Keratinocyte (primary cell): ENCODE results near the gene FLNC.

Experiments used
- EZH2 ChIP-seq: IDR thresholded peaks from one replicate; pipeline ENCODE4 v1.6.1; 2012; ENCODE audit warnings: inconsistent platforms, mild to moderate bottlenecking, low read length, moderate library complexity
- TF ChIP-seq, protein P1 (sequence below), 3 experiments: IDR thresholded peaks in 1 of 3; conservative IDR thresholded peaks in 1 of 3; optimal IDR thresholded peaks in 1 of 3; 2 replicates in 2 of 3; 3 replicates in 1 of 3; pipeline versions ENCODE3 to v1.5.1; 2011; ENCODE audit warnings: low read length in 3 of 3, mild to moderate bottlenecking in 3 of 3, moderate library complexity in 2 of 3, control low read depth in 1 of 3, inconsistent platforms in 1 of 3; ENCODE audit not compliant: insufficient read depth in 2 of 3; ENCODE audit errors: extremely low read depth in 1 of 3

DNA sequence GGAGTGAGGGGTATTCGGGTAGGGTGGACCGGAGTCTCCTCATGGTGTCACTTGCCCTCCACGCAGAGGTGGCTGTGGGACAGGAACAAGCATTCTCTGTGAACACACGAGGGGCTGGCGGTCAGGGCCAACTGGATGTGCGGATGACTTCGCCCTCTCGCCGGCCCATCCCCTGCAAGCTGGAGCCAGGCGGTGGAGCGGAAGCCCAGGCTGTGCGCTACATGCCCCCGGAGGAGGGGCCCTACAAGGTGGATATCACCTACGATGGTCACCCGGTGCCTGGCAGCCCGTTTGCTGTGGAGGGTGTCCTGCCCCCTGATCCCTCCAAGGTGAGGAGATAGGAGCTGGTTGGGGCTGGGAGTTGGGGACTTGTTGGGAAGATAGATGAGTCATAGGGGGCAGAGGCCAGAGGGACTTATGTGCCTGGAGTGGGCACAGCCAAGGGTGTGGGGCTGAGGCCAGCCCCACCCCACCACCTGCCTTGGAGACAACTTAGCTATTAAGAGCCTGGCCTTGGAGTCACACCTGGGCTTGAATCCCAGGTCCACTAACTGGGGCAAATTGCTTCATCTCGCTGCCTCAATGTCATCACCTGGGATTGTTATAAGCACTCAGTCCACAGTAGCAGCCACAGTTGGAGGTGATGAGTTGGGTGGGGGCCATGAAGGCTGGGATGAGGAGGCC, 13.9 kb downstream of the FLNC start:
- TF ChIP-seq, protein P1, sequence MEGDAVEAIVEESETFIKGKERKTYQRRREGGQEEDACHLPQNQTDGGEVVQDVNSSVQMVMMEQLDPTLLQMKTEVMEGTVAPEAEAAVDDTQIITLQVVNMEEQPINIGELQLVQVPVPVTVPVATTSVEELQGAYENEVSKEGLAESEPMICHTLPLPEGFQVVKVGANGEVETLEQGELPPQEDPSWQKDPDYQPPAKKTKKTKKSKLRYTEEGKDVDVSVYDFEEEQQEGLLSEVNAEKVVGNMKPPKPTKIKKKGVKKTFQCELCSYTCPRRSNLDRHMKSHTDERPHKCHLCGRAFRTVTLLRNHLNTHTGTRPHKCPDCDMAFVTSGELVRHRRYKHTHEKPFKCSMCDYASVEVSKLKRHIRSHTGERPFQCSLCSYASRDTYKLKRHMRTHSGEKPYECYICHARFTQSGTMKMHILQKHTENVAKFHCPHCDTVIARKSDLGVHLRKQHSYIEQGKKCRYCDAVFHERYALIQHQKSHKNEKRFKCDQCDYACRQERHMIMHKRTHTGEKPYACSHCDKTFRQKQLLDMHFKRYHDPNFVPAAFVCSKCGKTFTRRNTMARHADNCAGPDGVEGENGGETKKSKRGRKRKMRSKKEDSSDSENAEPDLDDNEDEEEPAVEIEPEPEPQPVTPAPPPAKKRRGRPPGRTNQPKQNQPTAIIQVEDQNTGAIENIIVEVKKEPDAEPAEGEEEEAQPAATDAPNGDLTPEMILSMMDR (optimal IDR thresholded peaks at IDR 0.05 in 1 of 3, IDR thresholded peaks at IDR 0.05 in 1 of 3, conservative IDR thresholded peaks at IDR 0.05 in 1 of 3; ENCODE audit: extremely low read depth in 1 of 3, insufficient read depth in 2 of 3, low read length in 3 of 3) = no peak
- TF ChIP-seq EZH2 = no peak
